HepG2 (cell line): Measurements from ENCODE around the gene NLRC5. TPM values are rescaled to one million over a fixed set of nuclear protein-coding genes. Genes with fewer than 3 reads are reported as not detected.
A peak's percentile ranks its signal among the peaks of the same experiment; 100 is the strongest.

Experiments
- ADNP ChIP-seq: sonication (generic); formaldehyde crosslinking; IDR thresholded peaks from 2 replicates; pipeline ENCODE4 v1.4.0; 2020; ENCODE audit warnings: missing genetic modification reagents
- DRAP1 ChIP-seq: IDR thresholded peaks from 2 replicates; pipeline ENCODE4 v1.6.1; 2016; ENCODE audit warnings: missing genetic modification reagents, missing compliant biosample characterization
- FOXJ3 ChIP-seq: sonication (generic); formaldehyde crosslinking; IDR thresholded peaks from 2 replicates; pipeline ENCODE4 v1.4.0; 2020; ENCODE audit warnings: missing genetic modification reagents, mild to moderate bottlenecking, borderline replicate concordance
- HIC2 ChIP-seq: sonication (generic); formaldehyde crosslinking; IDR thresholded peaks from 2 replicates; pipeline ENCODE4 v1.9.0; 2022; ENCODE audit warnings: low read depth, missing genetic modification reagents
- HINFP ChIP-seq: sonication (generic); formaldehyde crosslinking; IDR thresholded peaks from 2 replicates; pipeline ENCODE4 v1.4.0; 2020; ENCODE audit warnings: low read depth, mild to moderate bottlenecking, missing genetic modification reagents
- HMG20A ChIP-seq: IDR thresholded peaks from 2 replicates; pipeline ENCODE4 v1.6.1; 2016; ENCODE audit warnings: borderline replicate concordance
- HNF4G ChIP-seq, 2 experiments: sonication (generic) in 1 of 2; formaldehyde crosslinking in 1 of 2; IDR thresholded peaks; 2 replicates each; pipeline versions ENCODE4 v1.4.0 to v1.6.1; 2011 to 2020; ENCODE audit warnings: borderline replicate concordance in 2 of 2, low read depth in 2 of 2, mild to moderate bottlenecking in 2 of 2, low read length in 1 of 2, missing genetic modification reagents in 1 of 2, moderate library complexity in 1 of 2
- MTA1 ChIP-seq: sonication (generic); formaldehyde crosslinking; IDR thresholded peaks from 2 replicates; pipeline ENCODE4 v1.4.0; 2020; ENCODE audit warnings: missing genetic modification reagents, mild to moderate bottlenecking, borderline replicate concordance
- RARA ChIP-seq: IDR thresholded peaks from 2 replicates; pipeline ENCODE4 v1.6.1; 2016; ENCODE audit warnings: missing genetic modification reagents, missing compliant biosample characterization
- RFXAP ChIP-seq: sonication (generic); formaldehyde crosslinking; IDR thresholded peaks from 2 replicates; pipeline ENCODE4 v1.4.0; 2020; ENCODE audit warnings: missing genetic modification reagents, borderline replicate concordance
- ZBTB49 ChIP-seq: sonication (generic); formaldehyde crosslinking; IDR thresholded peaks from 2 replicates; pipeline ENCODE4 v1.4.0; 2020; ENCODE audit warnings: missing genetic modification reagents, borderline replicate concordance
- ZNF121 ChIP-seq: sonication (generic); formaldehyde crosslinking; IDR thresholded peaks from 2 replicates; pipeline ENCODE4 v1.5.0; 2020; ENCODE audit warnings: mild to moderate bottlenecking, missing genetic modification reagents
- ZNF136 ChIP-seq: sonication (generic); formaldehyde crosslinking; IDR thresholded peaks from 2 replicates; pipeline ENCODE4 v1.8.1; 2022; ENCODE audit warnings: low read depth, mild to moderate bottlenecking, moderate library complexity, missing genetic modification reagents
- ZNF574 ChIP-seq: sonication (generic); formaldehyde crosslinking; IDR thresholded peaks from 2 replicates; pipeline ENCODE4 v1.4.0; 2020; ENCODE audit warnings: missing genetic modification reagents
- ZNF770 ChIP-seq: sonication (generic); formaldehyde crosslinking; IDR thresholded peaks from 2 replicates; pipeline ENCODE4 v1.5.0; 2020; ENCODE audit warnings: mild to moderate bottlenecking, missing genetic modification reagents
- ZNF790 ChIP-seq: sonication (generic); formaldehyde crosslinking; IDR thresholded peaks from 2 replicates; pipeline ENCODE4 v1.8.0; 2022; ENCODE audit warnings: missing genetic modification reagents, mild to moderate bottlenecking, borderline replicate concordance
- polyA plus RNA-seq, 8 experiments: library from polyadenylated mRNA; depleted of rRNA in 3 of 8; stranded (reverse) in 7 of 8; unstranded in 1 of 8; fragments of >200 nt; fragmentation: Illumina TruSeq in 4 of 8; extraction: Trizol in 4 of 8; gene quantifications; 2 replicates each; pipeline versions ENCODE4 v1.2.1 to v1.2.3, GENCODE V29; 2011 to 2016; ENCODE audit warnings: low read depth in 4 of 8, missing spikeins in 1 of 8, mixed read lengths in 1 of 8; ENCODE audit not compliant: insufficient read depth in 1 of 8
- total RNA-seq, 5 experiments: library from RNA; depleted of rRNA; stranded (reverse); fragments of >200 nt; fragmentation: Illumina TruSeq; extraction: Trizol; gene quantifications; 2 replicates each; pipeline ENCODE4 v1.2.3, GENCODE V29; 2016; ENCODE audit warnings: low read depth in 1 of 5

Gene NLRC5
- total and polyA plus RNA-seq, 2 of the 13 experiments (the other 11 are each of a cell fraction or from before 2014, with no cell fraction given): 6.3 to 12.7 TPM

GRCh38 chr16:56967733-56968132, 21.6 kb upstream of the NLRC5 start (continued):
- no peak for TF ChIP-seq ZNF790 (CRISPR knock-in tag)
- TF ChIP-seq ADNP (CRISPR knock-in tag): peak; percentile 47; the same call in 1 of the 2 replicates
- TF ChIP-seq ZNF574: no peak; the same call in 1 of the 2 replicates
- TF ChIP-seq RARA: peak; percentile 69; the same call in 1 of the 2 replicates
- peak; percentile 82 for TF ChIP-seq ZNF121 (CRISPR knock-in tag)
- peak; percentile 99 for TF ChIP-seq ZNF770 (CRISPR knock-in tag)
- TF ChIP-seq HINFP (CRISPR knock-in tag): no peak
- TF ChIP-seq DRAP1: 0 out of 2 replicates have a peak, but pooled peaks have one; percentile 35
- peak; percentile 52; the same call in 1 of the 2 replicates for TF ChIP-seq HMG20A (CRISPR knock-in tag)
- TF ChIP-seq MTA1: no peak
- no peak for TF ChIP-seq ZNF136 (CRISPR knock-in tag)
- TF ChIP-seq RFXAP (CRISPR knock-in tag): 0 out of 2 replicates have a peak, but pooled peaks have one; percentile 24
- peak; percentile 66 for TF ChIP-seq HNF4G (IDR thresholded peaks at IDR 0.05; ENCODE audit: borderline replicate concordance, low read depth, low read length)
- TF ChIP-seq HNF4G (CRISPR knock-in tag; IDR thresholded peaks at IDR 0.05; ENCODE audit: borderline replicate concordance, low read depth): no peak
- TF ChIP-seq FOXJ3 (CRISPR knock-in tag): 0 out of 2 replicates have a peak, but pooled peaks have one; percentile 54
- no peak; the same call in 1 of the 2 replicates for TF ChIP-seq HIC2 (CRISPR knock-in tag)
- TF ChIP-seq ZBTB49: no peak
